WTC11 (cell line): ENCODE results near the gene FMNL2.

ENCODE experiments used
- GABPB1 ChIP-seq: sonication (generic); formaldehyde crosslinking; IDR thresholded peaks from 2 replicates; pipeline ENCODE4 v1.8.1; 2023; ENCODE audit warnings: mild to moderate bottlenecking, missing genetic modification reagents
- JUN ChIP-seq: sonication (generic); formaldehyde crosslinking; IDR thresholded peaks from 2 replicates; pipeline ENCODE4 v1.8.0; 2023; ENCODE audit warnings: mild to moderate bottlenecking, missing genetic modification reagents
- ZNF263 ChIP-seq: sonication (generic); formaldehyde crosslinking; IDR thresholded peaks from 2 replicates; pipeline ENCODE4 v1.8.1; 2022; ENCODE audit warnings: low read depth, mild to moderate bottlenecking, moderate library complexity, missing genetic modification reagents
- ZNF423 ChIP-seq: fragments of 250-450 bp; sonication (Bioruptor Pico); IDR thresholded peaks from 2 replicates; pipeline ENCODE4 v2.1.2; 2022; ENCODE audit warnings: mild to moderate bottlenecking, moderate library complexity
- TF ChIP-seq, protein P1 (sequence below): fragments of 200-600 bp; IDR thresholded peaks from 2 replicates; pipeline ENCODE4 v1.8.0; 2022; ENCODE audit warnings: antibody characterized with exemption
- TF ChIP-seq, protein P2 (sequence below): sonication (generic); formaldehyde crosslinking; IDR thresholded peaks from 2 replicates; pipeline ENCODE4 v1.8.0; 2022; ENCODE audit warnings: mild to moderate bottlenecking, missing genetic modification reagents
- TF ChIP-seq, protein P3 (sequence below): sonication (generic); formaldehyde crosslinking; IDR thresholded peaks from 2 replicates; pipeline ENCODE4 v1.8.1; 2022; ENCODE audit warnings: low read depth, missing genetic modification reagents, borderline replicate concordance

DNA sequence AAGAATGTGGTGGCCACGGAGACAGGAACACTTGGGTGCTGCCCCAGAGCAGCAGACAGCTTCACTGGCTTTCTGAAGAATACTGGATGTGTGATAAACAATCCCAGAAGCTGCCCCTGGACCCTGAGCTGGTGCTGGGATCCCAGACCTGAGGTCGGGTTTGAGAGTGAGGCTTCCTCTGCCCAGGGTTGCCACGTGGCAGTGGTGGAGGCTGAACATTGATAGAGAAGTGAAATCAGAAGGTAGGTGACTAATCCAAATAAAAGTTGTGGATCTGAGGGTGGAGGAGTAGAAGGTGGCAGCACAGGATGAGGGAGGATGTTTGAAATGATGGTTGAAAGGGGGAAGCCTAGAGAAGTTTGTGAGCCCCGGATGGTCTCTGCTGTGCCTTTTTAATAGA is 64.0 kb downstream of the FMNL2 start:
- TF ChIP-seq ZNF423 (no peak), ZNF263 (no peak), JUN (CRISPR knock-in tag) (no peak), GABPB1 (CRISPR knock-in tag) (no peak)
- TF ChIP-seq, protein P1, sequence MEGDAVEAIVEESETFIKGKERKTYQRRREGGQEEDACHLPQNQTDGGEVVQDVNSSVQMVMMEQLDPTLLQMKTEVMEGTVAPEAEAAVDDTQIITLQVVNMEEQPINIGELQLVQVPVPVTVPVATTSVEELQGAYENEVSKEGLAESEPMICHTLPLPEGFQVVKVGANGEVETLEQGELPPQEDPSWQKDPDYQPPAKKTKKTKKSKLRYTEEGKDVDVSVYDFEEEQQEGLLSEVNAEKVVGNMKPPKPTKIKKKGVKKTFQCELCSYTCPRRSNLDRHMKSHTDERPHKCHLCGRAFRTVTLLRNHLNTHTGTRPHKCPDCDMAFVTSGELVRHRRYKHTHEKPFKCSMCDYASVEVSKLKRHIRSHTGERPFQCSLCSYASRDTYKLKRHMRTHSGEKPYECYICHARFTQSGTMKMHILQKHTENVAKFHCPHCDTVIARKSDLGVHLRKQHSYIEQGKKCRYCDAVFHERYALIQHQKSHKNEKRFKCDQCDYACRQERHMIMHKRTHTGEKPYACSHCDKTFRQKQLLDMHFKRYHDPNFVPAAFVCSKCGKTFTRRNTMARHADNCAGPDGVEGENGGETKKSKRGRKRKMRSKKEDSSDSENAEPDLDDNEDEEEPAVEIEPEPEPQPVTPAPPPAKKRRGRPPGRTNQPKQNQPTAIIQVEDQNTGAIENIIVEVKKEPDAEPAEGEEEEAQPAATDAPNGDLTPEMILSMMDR: no peak
- TF ChIP-seq, protein P2, sequence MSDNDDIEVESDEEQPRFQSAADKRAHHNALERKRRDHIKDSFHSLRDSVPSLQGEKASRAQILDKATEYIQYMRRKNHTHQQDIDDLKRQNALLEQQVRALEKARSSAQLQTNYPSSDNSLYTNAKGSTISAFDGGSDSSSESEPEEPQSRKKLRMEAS (CRISPR knock-in tag): no peak
- TF ChIP-seq, protein P3, sequence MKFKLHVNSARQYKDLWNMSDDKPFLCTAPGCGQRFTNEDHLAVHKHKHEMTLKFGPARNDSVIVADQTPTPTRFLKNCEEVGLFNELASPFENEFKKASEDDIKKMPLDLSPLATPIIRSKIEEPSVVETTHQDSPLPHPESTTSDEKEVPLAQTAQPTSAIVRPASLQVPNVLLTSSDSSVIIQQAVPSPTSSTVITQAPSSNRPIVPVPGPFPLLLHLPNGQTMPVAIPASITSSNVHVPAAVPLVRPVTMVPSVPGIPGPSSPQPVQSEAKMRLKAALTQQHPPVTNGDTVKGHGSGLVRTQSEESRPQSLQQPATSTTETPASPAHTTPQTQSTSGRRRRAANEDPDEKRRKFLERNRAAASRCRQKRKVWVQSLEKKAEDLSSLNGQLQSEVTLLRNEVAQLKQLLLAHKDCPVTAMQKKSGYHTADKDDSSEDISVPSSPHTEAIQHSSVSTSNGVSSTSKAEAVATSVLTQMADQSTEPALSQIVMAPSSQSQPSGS (CRISPR knock-in tag): no peak
